GM21619 (cell line): Measurements from ENCODE around the gene ZNF217.
"Not testable (repeated sequence)": the region's sequence is repeated elsewhere in the genome, so short reads cannot be mapped to it uniquely, and the experiment has no call there.

ENCODE experiments used
- ATAC-seq: cut with Tn5 transposase; IDR thresholded peaks from one replicate; pipeline ENCODE4 v1.9.1; 2021; ENCODE audit not compliant: unreplicated experiment

The ZNF217 gene

GRCh38 chr20:53584550-53584913 is 9.1 kb downstream of the ZNF217 start:
- not testable (repeated sequence) for ATAC-seq

GRCh38 chr20:53583660-53584549 is 9.7 kb downstream of the ZNF217 start:
- ATAC-seq: not testable (repeated sequence)

- ATAC-seq: no peak
These were observed 10.9 kb downstream of the ZNF217 start for GRCh38 chr20:53582574-53583351.

- no peak for ATAC-seq
These were observed 11.4 kb downstream of the ZNF217 start for GRCh38 chr20:53582251-53582570.

GRCh38 chr20:53581444-53582250 is 12.0 kb downstream of the ZNF217 start:
- no peak for ATAC-seq

- ATAC-seq: no peak
These were observed 13.1 kb downstream of the ZNF217 start for GRCh38 chr20:53580376-53581111.

GRCh38 chr20:53579581-53580375 is 13.9 kb downstream of the ZNF217 start:
- no peak for ATAC-seq

- no peak for ATAC-seq
These were observed 14.4 kb downstream of the ZNF217 start for GRCh38 chr20:53579266-53579580.

GRCh38 chr20:53578492-53579222 is 15.0 kb downstream of the ZNF217 start:
- ATAC-seq: peak; percentile 50

GRCh38 chr20:53576586-53577318 is 16.9 kb downstream of the ZNF217 start:
- no peak for ATAC-seq

GRCh38 chr20:53576195-53576580 is 17.5 kb downstream of the ZNF217 start:
- no peak for ATAC-seq

- ATAC-seq: no peak
These were observed 18.0 kb downstream of the ZNF217 start for GRCh38 chr20:53575481-53576194.

GRCh38 chr20:53574819-53575218 is 18.8 kb downstream of the ZNF217 start:
- ATAC-seq: no peak

GRCh38 chr20:53574259-53574789 is 19.3 kb downstream of the ZNF217 start:
- no peak for ATAC-seq

- ATAC-seq: no peak
These were observed 21.9 kb downstream of the ZNF217 start for GRCh38 chr20:53571555-53572286.

GRCh38 chr20:53570446-53571276 is 23.0 kb downstream of the ZNF217 start:
- ATAC-seq: no peak
